Head of caudate nucleus (tissue), 42 donors: Measurements from ENCODE around the gene DPYD.

ENCODE experiments used
- DNase-seq, 42 donors: peaks; one replicate each; pipeline versions ENCODE4 v3.0.0 to v3.0.0-alpha.2; 2020 to 2021; ENCODE audit warnings: mixed read lengths in 7 of 42
- intact Hi-C: fragments of 100-400 bp; cut with DNase I; formaldehyde crosslinking; loops from one replicate; pipeline ENCODE4 v1.15.0; 2022

The DPYD gene

DNA sequence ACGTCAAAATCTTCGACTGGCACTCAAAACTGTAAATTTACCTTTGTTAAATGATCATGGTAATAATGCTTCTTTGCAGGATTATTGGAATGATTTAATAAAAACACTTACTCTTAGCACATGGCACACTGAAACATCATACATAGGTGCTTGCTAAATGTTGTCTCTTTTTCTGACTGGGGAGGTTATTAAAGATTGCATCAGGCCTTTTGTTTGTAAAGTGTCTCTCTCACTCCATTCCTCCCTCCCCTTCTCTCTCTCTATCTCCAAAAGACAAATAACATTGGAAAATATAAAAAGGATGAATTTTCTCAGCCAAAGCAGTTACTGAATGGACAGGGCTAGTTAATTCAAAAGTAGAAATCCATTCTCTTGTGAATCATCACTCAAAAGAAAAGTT lies 404.2 kb downstream of the DPYD start:
- DNase-seq, result no peak
- intact Hi-C loops, result no loop called here

DNA sequence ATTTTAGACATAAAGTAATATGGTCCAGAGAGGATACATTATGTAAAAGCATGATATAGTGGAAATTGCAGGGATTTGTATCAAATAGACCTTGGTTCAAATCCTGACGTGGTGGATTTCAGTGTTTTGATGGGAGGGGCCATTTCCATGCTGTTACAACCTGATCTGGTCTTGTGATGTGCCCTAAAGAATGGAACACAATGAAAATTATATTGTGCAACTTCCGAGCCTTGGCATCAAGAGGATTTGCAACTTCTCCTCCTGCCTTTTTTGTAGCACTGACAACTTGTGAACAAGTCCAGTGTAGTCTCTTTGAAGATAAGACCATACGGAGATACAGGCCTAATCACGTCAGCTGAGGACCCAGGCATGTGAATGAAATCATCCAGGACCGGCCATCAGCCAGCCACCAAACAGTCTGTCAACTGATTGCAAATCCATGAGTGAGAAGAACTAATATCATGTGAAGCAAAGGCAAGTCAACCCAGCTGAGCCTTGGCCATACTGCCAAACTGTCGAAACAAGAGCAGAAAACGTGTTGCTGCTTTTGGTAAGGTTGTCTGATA lies 412.1 kb downstream of the DPYD start:
- intact Hi-C loops, result loop anchor here (10.0 kb wide), 1 partner anchor 84 kb away; no protein-coding TSS in a partner anchor
- DNase-seq, result no peak

DNA sequence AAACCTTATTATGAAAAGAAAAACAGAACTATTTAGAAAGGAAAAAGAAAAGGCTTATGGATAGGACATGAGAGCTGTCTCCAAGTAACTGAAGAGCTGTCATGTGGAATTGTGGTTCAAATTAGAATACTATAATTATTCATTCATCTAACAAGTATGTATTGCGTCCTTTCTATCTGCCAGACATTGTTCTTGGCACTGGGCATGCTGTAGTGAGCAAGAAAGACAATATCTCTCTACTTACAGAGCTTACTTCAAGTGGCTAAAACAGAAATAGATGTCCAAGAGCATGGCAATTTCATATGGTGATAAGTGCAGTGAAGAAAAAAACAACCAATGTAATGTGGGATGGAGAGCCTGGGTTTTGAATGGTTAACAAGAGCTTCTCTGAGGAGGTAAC lies 413.0 kb downstream of the DPYD start:
- intact Hi-C loops, result loop anchor here (10.0 kb wide), 1 partner anchor 83 kb away; no protein-coding TSS in a partner anchor

GRCh38 chr1:97506368-97506767 lies 414.5 kb downstream of the DPYD start:
- intact Hi-C loops, result loop anchor here (10.0 kb wide), 1 partner anchor 82 kb away; no protein-coding TSS in a partner anchor
- no peak for DNase-seq

More for the DNA sequence above, 413.0 kb downstream of the DPYD start:
- DNase-seq, result no peak

DNA sequence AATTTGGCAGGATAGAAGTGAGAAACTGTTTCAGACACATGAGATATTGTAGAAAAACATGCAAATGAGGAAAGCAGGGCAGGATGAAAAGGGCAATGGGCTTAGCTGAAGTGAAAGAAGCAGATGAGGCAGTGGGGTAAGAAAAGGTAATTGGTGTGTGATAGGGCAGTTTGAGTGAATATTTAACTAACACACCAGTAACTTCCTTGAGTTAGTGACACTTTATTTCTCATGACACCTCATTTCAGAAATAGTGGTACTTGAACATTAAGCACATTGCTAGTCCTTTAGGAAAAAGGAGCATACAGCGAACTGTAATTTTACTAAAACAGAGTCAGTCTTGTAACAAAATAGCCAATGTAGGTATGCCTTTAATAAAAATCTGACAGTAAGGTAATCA lies 415.0 kb downstream of the DPYD start:
- intact Hi-C loops, result loop anchor here (10.0 kb wide), 1 partner anchor 81 kb away; no protein-coding TSS in a partner anchor
- DNase-seq, result no peak

GRCh38 chr1:97505289-97505688 lies 415.5 kb downstream of the DPYD start:
- intact Hi-C loops, result loop anchor here (10.0 kb wide), 1 partner anchor 80 kb away; no protein-coding TSS in a partner anchor
- DNase-seq, result no peak

DNA sequence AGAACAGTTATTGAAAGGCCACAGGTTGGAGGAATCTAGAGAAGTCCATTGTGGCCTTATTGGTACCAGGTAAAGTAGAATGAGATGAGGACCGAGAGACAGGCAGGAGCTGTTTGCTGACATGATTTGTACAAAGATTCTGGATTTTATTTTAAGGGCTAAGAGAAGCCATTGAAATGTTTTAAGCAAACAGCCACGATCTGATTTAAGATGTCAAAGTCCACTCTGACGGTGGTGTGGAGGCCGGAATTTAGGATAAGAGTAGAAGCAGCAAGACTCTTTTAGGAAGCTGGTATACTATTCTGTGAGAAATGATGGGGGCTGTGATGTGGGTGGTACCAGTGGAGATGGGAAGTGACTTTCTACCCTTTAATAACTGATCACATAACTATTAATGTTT lies 418.5 kb downstream of the DPYD start:
- no peak for DNase-seq
- intact Hi-C loops, result loop anchor here (10.0 kb wide), 1 partner anchor 78 kb away; no protein-coding TSS in a partner anchor

- intact Hi-C loops, result loop anchor here (10.0 kb wide), 1 partner anchor 77 kb away; no protein-coding TSS in a partner anchor
Observed at GRCh38 chr1:97501628-97502027, 419.2 kb downstream of the DPYD start.

DNA sequence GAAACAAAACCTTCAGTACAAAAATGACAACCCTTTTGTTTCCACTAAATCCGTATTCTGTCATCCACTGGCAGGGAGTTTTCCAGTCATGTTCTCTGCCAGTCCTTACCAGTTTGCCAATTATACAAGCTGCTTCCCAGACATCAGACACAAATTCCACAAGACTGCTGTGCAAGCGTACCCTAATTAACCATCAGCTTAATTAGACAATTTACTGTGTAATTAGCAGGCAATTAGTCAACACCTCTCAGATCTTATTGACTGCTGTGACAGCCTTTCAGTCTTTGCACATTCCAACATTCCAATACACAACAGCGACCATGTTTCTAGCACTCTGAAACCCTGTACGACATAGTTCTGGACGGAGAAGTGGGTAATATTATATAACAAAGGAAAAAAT lies 420.1 kb downstream of the DPYD start:
- intact Hi-C loops, result loop anchor here (10.0 kb wide), 1 partner anchor 76 kb away; no protein-coding TSS in a partner anchor
- DNase-seq, result peak in 25 of 42 donors; percentile 3 to 68 (median 27)

More at GRCh38 chr1:97501628-97502027, 419.2 kb downstream of the DPYD start:
- no peak for DNase-seq

- intact Hi-C loops, result loop anchor here (10.0 kb wide), 1 partner anchor 75 kb away; no protein-coding TSS in a partner anchor
Observed at GRCh38 chr1:97499667-97500066, 421.2 kb downstream of the DPYD start.

GRCh38 chr1:97489834-97490233 lies 431.0 kb downstream of the DPYD start:
- intact Hi-C loops, result no loop called here

More at GRCh38 chr1:97499667-97500066, 421.2 kb downstream of the DPYD start:
- no peak for DNase-seq

GRCh38 chr1:97488530-97488929 lies 432.3 kb downstream of the DPYD start:
- intact Hi-C loops, result no loop called here
- no peak for DNase-seq

More at GRCh38 chr1:97489834-97490233, 431.0 kb downstream of the DPYD start:
- no peak for DNase-seq

DNA sequence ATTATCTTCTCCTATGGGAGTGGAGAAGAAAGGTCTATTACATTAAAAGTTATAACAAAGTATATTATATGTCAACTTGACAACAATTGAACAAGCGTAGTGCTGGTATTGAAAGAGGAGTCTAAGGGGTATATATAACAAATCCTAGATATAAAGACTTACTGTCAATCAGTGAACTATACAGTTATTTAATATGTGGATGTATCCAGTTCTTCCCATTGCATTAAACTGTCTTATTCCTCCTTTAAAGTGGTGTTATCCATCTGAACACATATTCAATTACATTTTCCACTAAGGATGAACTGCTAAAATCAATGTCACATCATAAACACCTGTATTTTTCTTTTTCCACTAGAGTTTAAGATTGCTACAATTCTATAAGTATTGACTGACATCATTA lies 438.8 kb downstream of the DPYD start:
- intact Hi-C loops, result no loop called here
- no peak for DNase-seq

- intact Hi-C loops, result no loop called here
- no peak for DNase-seq
Observed at GRCh38 chr1:97467445-97467844, 453.4 kb downstream of the DPYD start.

GRCh38 chr1:97464305-97464704 lies 456.5 kb downstream of the DPYD start:
- intact Hi-C loops, result no loop called here
- no peak for DNase-seq

DNA sequence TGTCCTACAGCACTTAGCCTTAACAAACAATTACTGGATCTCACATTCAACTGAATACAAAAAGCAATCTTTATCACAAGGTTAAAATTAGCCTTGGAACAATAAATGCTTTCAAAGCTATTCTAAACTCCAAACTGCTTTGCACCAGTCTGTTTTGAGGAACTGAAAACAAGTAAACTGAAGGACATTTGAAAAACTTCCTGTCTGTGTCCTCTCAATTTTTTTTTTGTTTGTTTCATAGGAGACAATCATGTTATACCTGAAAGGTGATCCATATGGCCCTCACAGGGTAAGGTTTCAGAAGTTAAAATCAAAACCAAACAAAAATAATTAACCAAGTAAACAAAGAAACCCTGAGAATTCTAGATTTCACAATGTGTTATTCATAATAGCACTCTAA lies 459.1 kb downstream of the DPYD start:
- intact Hi-C loops, result no loop called here
- no peak for DNase-seq

DNA sequence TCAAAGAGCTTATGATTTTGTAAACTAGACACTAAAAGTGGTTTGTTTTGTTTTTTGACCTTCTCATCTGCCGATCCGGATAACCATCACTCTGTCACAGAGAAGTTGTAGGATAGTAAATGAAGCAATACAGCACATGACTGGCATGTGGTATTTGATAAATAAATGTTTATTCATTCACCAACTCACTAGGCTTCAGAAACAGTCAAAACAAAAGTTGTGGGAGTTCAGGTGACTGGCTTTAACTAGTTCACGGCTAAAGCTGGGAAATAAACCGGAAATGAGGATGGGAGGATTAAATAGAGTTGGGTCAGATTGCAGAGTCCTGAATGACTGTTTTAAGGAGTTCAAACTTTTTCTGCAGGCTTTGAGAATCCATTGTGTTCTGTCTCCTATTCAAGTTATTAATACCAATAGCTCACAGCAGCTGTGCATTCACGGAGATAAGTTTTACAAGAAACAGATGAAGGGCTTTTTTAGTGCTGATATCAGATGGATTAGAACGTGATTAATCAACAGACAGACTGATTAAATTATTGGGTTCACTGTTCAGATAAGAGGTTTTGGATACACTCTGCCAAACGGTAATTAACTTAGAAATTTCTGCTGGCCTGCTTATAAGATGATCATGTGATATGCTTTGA lies 463.3 kb downstream of the DPYD start:
- intact Hi-C loops, result no loop called here
- DNase-seq, result no peak

- intact Hi-C loops, result no loop called here
- no peak for DNase-seq
Observed at GRCh38 chr1:97451944-97452343, 468.9 kb downstream of the DPYD start.

DNA sequence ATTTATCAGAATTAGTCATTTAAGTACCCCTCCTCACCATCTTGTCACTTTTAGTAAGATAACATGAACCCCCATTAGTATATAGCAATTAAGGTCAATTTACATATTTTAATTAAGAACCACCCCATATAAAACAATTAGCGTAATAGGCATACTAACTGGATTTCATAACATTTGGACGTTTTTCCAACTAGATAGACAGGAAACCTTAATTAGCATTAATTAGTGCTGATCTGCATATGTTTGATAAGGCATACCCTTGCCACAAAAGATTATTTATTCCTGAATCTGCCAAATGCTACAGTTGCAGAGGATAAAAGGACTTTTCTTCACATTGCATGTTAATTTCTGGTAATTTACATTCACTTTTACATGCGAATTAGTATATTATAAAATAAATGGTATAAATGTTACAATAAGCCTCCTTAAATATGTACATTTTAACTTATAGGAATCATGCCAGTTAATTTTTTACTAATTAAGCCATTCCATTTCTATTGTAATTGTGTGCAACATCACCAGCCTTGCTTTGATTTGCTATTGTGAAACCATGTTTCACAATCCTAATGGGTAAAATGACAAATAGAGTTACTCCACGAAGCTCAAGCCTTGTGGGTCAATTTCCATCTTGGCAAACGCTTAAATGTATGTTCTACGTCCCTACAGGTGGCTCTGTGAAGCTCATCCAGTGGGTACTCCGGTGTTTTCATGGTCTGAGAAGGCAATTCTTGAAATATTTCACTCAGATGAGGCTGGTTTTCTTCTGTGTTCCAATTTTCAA lies 469.6 kb downstream of the DPYD start:
- intact Hi-C loops, result no loop called here
- DNase-seq, result no peak

GRCh38 chr1:97441966-97442365 lies 478.9 kb downstream of the DPYD start:
- intact Hi-C loops, result no loop called here
- no peak for DNase-seq
